Left lung (tissue), 10 donors: ENCODE data around the gene SPIB. TPM values are rescaled to one million over a fixed set of nuclear protein-coding genes. Genes with fewer than 3 reads are reported as not detected.
A peak's percentile ranks its signal among the peaks of the same experiment; 100 is the strongest.

ENCODE experiments used
- ATAC-seq: fragments of 200-7000 bp; cut with Tn5 transposase; one replicate; pipeline ENCODE4 v1.9.1; 2020; ENCODE audit warnings: moderate library complexity
- DNase-seq, 4 donors: peaks; one replicate each; pipeline ENCODE4 v3.0.0-alpha.2; 2013 to 2020
- H3K27ac ChIP-seq, 2 donors: fragments of 200-600 bp; sonication (generic) in 1 of 2; one replicate each; pipeline versions ENCODE4 v1.5.0 to v1.8.0; 2020 to 2021
- H3K27me3 ChIP-seq, 2 donors: fragments of 200-600 bp; sonication (generic) in 1 of 2; one replicate each; pipeline versions ENCODE4 v1.5.0 to v1.8.0; 2020 to 2021
- H3K36me3 ChIP-seq, 2 donors: fragments of 200-600 bp; sonication (generic) in 1 of 2; one replicate each; pipeline versions ENCODE4 v1.5.0 to v1.8.0; 2020 to 2021
- H3K4me1 ChIP-seq, 2 donors: fragments of 200-600 bp; one replicate each; pipeline ENCODE4 v1.8.0; 2021
- H3K4me3 ChIP-seq, 2 donors: fragments of 200-600 bp; sonication (generic) in 1 of 2; one replicate each; pipeline versions ENCODE4 v1.5.0 to v1.8.0; 2020 to 2021; ENCODE audit warnings: mild to moderate bottlenecking in 1 of 2
- H3K9me3 ChIP-seq, 2 donors: fragments of 200-600 bp; sonication (generic) in 1 of 2; one replicate each; pipeline versions ENCODE4 v1.5.0 to v1.8.0; 2020 to 2021
- intact Hi-C, 2 donors: fragments of 100-400 bp; cut with DNase I; formaldehyde crosslinking; loops; one replicate each; pipeline versions ENCODE4 v1.11.2 to v1.14.2; 2022
- polyA plus RNA-seq, 6 donors: library from polyadenylated mRNA; unstranded; fragments of 120-200 nt; gene quantifications; one replicate each; pipeline ENCODE4 v1.2.1, GENCODE V29; 2013; ENCODE audit not compliant: insufficient read length in 6 of 6
- total RNA-seq, 2 donors: library from RNA; stranded (reverse); fragmentation: NEBNext Ultra II Directional; extraction: Animal tissue kit (Norgen Biotek cat#: 25700); gene quantifications; one replicate each; pipeline ENCODE4 v1.2.1, GENCODE V29; 2021
- TF ChIP-seq, protein P1 (sequence below), 2 donors: fragments of 200-600 bp; sonication (generic) in 1 of 2; IDR thresholded peaks; one replicate each; pipeline versions ENCODE4 v1.5.0 to v1.8.0; 2021; ENCODE audit warnings: antibody characterized with exemption in 2 of 2
- donor health status: DM: no; HTN: yes; CAD: no.
- donor health status: DM: no; HTN: no; CAD: no.

The SPIB gene
- total and polyA plus RNA-seq, 8 donors = 0.28 to 0.66 (median 0.51) TPM

DNA sequence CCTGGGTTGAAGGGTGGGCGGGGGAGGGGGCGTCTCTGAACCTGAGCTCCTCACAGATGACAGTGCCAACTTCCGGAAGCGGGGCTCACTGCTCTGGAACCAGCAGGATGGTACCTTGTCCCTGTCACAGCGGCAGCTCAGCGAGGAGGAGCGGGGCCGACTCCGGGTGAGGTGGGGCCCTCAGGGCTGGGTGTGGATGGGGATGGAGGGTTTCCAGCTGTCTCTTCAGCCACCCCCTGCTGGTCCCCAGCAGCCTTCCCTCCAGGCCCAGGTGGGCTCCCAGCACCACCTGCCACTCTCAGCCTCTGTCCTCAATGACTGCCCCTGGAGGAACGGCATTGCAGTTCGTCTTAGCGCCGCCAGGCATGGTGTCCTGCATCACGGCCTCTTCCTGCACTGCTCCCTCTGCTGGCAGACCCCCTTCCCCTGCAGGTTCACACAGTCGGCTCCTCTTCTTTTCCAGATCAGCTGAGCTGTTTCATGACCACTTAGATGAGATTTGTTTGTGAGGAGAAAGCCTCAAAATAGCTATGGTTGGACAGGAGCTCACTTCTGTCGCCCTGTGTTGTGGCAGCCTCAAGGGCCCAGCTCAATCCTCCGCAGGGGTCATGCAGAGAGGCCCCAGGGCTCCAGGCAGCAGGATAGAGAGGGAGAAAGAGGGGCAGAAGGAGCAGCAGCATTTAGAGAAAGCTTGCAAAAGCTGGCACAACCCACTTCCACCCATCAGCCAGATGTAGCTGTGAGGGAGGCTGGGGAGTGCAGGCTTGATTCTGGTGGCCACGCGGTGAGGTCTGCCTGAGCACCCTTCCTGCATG, 60.4 kb downstream of the SPIB start:
- no peak overlapping the region for H3K27ac ChIP-seq
- no peak for ATAC-seq
- H3K4me3 ChIP-seq = no peak overlapping the region
- H3K36me3 ChIP-seq = peaks cover 0 to 60% of the 10 kb centered on the region in 2 donors
- no peaks in the 10 kb centered on the region for H3K9me3 ChIP-seq
- intact Hi-C loops = no loop called here
- H3K4me1 ChIP-seq = peaks cover 9 to 18% of the 10 kb centered on the region in 2 donors
- DNase-seq = peak in 1 of 4 donors; percentile 56
- no peaks in the 10 kb centered on the region for H3K27me3 ChIP-seq
- TF ChIP-seq, protein P1, sequence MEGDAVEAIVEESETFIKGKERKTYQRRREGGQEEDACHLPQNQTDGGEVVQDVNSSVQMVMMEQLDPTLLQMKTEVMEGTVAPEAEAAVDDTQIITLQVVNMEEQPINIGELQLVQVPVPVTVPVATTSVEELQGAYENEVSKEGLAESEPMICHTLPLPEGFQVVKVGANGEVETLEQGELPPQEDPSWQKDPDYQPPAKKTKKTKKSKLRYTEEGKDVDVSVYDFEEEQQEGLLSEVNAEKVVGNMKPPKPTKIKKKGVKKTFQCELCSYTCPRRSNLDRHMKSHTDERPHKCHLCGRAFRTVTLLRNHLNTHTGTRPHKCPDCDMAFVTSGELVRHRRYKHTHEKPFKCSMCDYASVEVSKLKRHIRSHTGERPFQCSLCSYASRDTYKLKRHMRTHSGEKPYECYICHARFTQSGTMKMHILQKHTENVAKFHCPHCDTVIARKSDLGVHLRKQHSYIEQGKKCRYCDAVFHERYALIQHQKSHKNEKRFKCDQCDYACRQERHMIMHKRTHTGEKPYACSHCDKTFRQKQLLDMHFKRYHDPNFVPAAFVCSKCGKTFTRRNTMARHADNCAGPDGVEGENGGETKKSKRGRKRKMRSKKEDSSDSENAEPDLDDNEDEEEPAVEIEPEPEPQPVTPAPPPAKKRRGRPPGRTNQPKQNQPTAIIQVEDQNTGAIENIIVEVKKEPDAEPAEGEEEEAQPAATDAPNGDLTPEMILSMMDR (IDR thresholded peaks at IDR 0.05) = peak in 1 of 2 donors; percentile 24

DNA sequence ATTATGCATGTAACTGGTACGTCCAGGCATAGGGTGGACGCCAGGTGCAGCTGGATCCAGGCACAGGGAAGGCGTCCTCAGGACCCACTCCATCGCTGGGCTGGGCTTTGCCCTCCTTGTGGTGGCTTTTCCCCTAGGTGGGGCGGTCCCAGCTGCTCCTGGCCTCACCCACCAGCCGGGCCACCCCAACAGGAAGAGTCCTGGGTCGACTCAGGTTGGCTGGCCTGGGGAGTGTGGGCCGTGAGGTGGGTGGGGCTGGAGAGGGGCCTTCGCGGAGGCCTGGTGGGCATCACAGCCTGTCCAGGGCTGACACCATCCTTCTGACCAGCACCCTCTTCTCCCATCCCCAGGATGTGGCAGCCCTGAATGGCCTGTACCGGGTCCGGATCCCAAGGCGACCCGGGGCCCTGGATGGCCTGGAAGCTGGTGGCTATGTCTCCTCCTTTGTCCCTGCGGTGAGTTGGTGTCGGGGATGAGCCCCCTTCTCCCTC, 61.1 kb downstream of the SPIB start:
- Histone ChIP-seq H3K36me3 (peaks cover 0 to 64% of the 10 kb centered on the region in 2 donors), H3K27ac (no peak overlapping the region), H3K4me1 (peaks cover 9 to 18% of the 10 kb centered on the region in 2 donors), H3K9me3 (no peaks in the 10 kb centered on the region), H3K27me3 (no peaks in the 10 kb centered on the region), H3K4me3 (no peak overlapping the region)
- intact Hi-C loops = no loop called here
- DNase-seq (peak in 1 of 4 donors; percentile 55), ATAC-seq (no peak)
- TF ChIP-seq, protein P1 (IDR thresholded peaks at IDR 0.05) = no peak

DNA sequence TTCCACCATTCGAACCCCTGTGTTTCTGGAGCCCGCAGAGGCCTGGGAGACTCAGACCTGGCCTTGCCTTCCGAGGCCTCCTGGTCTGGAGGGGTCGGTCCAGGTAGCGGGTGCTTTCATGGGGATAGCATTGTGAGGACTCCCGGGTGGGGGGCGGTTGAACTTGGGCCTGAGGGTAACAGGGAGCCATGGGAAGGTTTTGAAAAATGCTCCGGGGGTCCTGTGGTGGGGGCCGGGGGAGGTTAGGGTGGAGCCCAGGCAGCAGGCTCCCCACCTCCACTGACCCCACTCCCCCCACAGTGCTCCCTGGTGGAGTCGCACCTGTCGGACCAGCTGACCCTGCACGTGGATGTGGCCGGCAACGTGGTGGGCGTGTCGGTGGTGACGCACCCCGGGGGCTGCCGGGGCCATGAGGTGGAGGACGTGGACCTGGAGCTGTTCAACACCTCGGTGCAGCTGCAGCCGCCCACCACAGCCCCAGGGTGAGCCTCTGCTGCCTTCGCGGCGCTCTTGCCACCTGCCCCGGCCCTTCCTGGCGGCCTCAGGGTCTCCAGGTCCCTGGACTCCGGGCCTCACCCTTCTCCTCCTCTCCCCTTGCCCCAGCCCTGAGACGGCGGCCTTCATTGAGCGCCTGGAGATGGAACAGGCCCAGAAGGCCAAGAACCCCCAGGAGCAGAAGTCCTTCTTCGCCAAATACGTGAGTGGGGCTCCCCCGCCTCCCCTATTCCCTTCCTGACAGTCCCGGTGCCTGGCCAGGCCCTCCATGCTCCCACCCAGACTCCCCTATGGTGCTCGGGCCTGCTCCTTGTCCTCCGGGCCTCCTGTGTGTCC, 61.8 kb downstream of the SPIB start:
- peaks cover 9 to 18% of the 10 kb centered on the region in 2 donors for H3K4me1 ChIP-seq
- intact Hi-C loops = no loop called here
- DNase-seq (peak in 1 of 4 donors; percentile 71), ATAC-seq (no peak)
- H3K4me3 ChIP-seq = no peak overlapping the region
- no peaks in the 10 kb centered on the region for H3K9me3 ChIP-seq
- TF ChIP-seq, protein P1 (IDR thresholded peaks at IDR 0.05) = no peak
- H3K27ac ChIP-seq = no peak overlapping the region
- H3K36me3 ChIP-seq = peaks cover 0 to 64% of the 10 kb centered on the region in 2 donors
- H3K27me3 ChIP-seq = no peaks in the 10 kb centered on the region

Other genes starting within 250 kb of the SPIB start
- gene MYH14, start 215.3 kb upstream of the SPIB start, total RNA-seq = 100 to 1,000 TPM; 101 to 195 TPM
- gene MYH14, start 215.3 kb upstream of the SPIB start, polyA plus RNA-seq = 10 to 100 TPM; 46.0 to 69.2 (median 47.4) TPM
- gene KCNC3, start 89.6 kb upstream of the SPIB start, total RNA-seq = 10 to 100 TPM in 1 of 2 donors, 1 to 10 TPM in 1; 8.5 to 14.7 TPM
- gene KCNC3, start 89.6 kb upstream of the SPIB start, polyA plus RNA-seq = 10 to 100 TPM; 20.3 to 29.8 (median 25.3) TPM
- 1,000 to 10,000 TPM; 1,284 to 3,296 TPM for gene NAPSA, start 53.3 kb upstream of the SPIB start, total RNA-seq
- gene NAPSA, start 53.3 kb upstream of the SPIB start, polyA plus RNA-seq = 10 to 100 TPM; 21.2 to 49.3 (median 32.2) TPM
- gene NR1H2, start 42.5 kb upstream of the SPIB start, total RNA-seq = 10 to 100 TPM; 77.9 to 78.4 TPM
- gene NR1H2, start 42.5 kb upstream of the SPIB start, polyA plus RNA-seq = 10 to 100 TPM; 26.7 to 38.3 (median 31.6) TPM
- gene POLD1, start 34.6 kb upstream of the SPIB start, total RNA-seq = 10 to 100 TPM; 38.3 to 58.3 TPM
- gene POLD1, start 34.6 kb upstream of the SPIB start, polyA plus RNA-seq = 10 to 100 TPM; 26.0 to 41.7 (median 34.6) TPM
- under 1 TPM in 1 of 2 donors, not detected in 1; 0.16 TPM for gene MYBPC2, start 14.0 kb downstream of the SPIB start, total RNA-seq
- gene MYBPC2, start 14.0 kb downstream of the SPIB start, polyA plus RNA-seq = under 1 TPM in 5 of 6 donors, not detected in 1; 0.06 to 0.70 (median 0.25) TPM
- gene EMC10, start 57.6 kb downstream of the SPIB start, total RNA-seq = 100 to 1,000 TPM; 126 to 157 TPM
- gene EMC10, start 57.6 kb downstream of the SPIB start, polyA plus RNA-seq = 10 to 100 TPM; 72.3 to 99.7 (median 83.6) TPM
- 1 to 10 TPM; 2.6 to 4.3 TPM for gene GARIN5A, start 57.9 kb downstream of the SPIB start, total RNA-seq
- 1 to 10 TPM; 3.4 to 5.4 (median 4.2) TPM for gene GARIN5A, start 57.9 kb downstream of the SPIB start, polyA plus RNA-seq
- gene JOSD2, start 92.3 kb downstream of the SPIB start, total RNA-seq = 10 to 100 TPM; 44.1 to 52.0 TPM
- 10 to 100 TPM; 16.0 to 27.2 (median 19.5) TPM for gene JOSD2, start 92.3 kb downstream of the SPIB start, polyA plus RNA-seq
- gene ASPDH, start 95.0 kb downstream of the SPIB start, total RNA-seq = not detected
- 1 to 10 TPM in 5 of 6 donors, under 1 TPM in 1; 0.74 to 2.6 (median 1.3) TPM for gene ASPDH, start 95.0 kb downstream of the SPIB start, polyA plus RNA-seq
- gene LRRC4B, start 149.5 kb downstream of the SPIB start, total RNA-seq = 1 to 10 TPM; 2.8 to 3.2 TPM
- 10 to 100 TPM in 5 of 6 donors, 1 to 10 TPM in 1; 9.0 to 14.3 (median 11.1) TPM for gene LRRC4B, start 149.5 kb downstream of the SPIB start, polyA plus RNA-seq
- 1 to 10 TPM in 1 of 2 donors, under 1 TPM in 1; 0.12 to 1.5 TPM for gene SYT3, start 220.9 kb downstream of the SPIB start, total RNA-seq
- under 1 TPM; 0.08 to 0.92 (median 0.26) TPM for gene SYT3, start 220.9 kb downstream of the SPIB start, polyA plus RNA-seq
- gene C19orf81, start 230.5 kb downstream of the SPIB start, total RNA-seq = 1 to 10 TPM in 1 of 2 donors, not detected in 1; 2.2 TPM
- gene C19orf81, start 230.5 kb downstream of the SPIB start, polyA plus RNA-seq = not detected